Measurements from ENCODE around the gene ART1.
"Not testable (repeated sequence)": the region's sequence is repeated elsewhere in the genome, so short reads cannot be mapped to it uniquely, and the experiment has no call there.

Gene ART1

DNA sequence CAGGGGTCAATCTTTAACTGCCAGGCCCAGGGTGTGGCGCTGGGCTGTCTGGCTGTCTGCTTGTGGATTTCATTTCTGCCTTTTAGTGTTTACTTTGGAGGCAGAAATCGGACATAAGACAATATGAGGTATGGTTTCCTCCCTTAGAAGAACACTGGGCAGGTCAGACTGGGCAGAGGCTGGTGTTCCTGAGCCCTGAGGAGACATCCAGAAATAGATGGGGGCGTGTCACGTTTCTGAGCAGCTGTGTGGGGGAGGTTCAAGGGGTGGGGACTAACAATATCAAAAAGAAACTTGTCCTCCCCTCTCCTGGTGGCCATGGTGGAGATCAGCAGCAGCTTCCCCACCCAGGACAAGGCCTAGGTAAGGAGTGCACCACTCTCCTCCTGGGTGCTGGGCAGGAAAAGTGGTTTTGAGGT lies at the start of gene ART1:
Gene ART1 (plus strand): TSS at position 312 of the 419 bp plus-strand sequence. CDS start 14,086 bp downstream, outside the sequence.
- peak; percentile 1 for DNase-seq (ENCODE audit: low spot score)

GRCh38 chr11:3597743-3598142 lies 47.2 kb upstream of the ART1 start:
- not testable (repeated sequence) for DNase-seq (ENCODE audit: low spot score)

- DNase-seq (ENCODE audit: low spot score): not testable (repeated sequence)
These were observed 44.7 kb upstream of the ART1 start for GRCh38 chr11:3600201-3600600.

- DNase-seq (ENCODE audit: low spot score): no peak
These were observed 40.8 kb upstream of the ART1 start for GRCh38 chr11:3604167-3604566.

DNA sequence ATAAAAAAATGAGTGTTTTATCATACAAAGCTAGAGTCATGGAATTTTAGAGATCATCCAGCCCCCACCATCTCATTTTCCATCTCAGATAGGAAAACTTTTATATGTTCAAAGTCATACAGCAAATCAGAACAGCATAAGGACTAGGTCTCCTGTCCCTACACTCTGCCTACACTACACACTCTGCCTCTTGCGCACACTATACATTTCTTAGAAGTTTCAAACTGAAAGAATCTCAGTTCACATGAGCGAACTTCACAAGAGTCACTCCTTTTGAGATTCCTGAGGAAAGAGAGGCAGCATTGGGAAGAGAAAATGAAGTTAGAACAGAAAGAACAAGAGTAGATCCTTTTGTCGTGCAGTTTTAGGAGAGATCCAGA lies 39.7 kb upstream of the ART1 start:
- DNase-seq (ENCODE audit: low spot score): no peak

DNA sequence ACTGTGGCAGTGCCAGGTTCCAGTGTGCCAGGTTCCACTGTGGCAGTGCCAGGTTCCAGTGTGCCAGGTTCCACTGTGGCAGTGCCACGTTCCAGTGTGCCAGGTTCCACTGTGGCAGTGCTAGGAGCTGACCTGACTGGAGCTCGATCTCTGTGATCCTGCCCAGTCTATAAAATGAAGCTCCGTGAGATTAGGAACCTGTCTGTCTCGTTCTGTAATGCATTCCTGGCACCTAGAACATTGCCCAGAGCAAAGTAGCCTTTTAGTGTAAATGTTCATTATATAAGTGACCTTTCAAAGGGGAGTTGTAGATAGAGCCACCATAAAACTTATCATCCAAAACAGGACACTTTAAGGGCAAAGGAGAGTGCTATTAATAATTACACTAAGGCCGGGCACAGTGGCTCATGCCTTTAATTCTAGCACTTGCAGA lies 39.1 kb upstream of the ART1 start:
- no peak for DNase-seq (ENCODE audit: low spot score)

GRCh38 chr11:3609416-3610265 lies 35.3 kb upstream of the ART1 start:
- peak; percentile 47 for DNase-seq (ENCODE audit: low spot score)

- no peak for DNase-seq (ENCODE audit: low spot score)
These were observed 34.1 kb upstream of the ART1 start for GRCh38 chr11:3610846-3611245.

GRCh38 chr11:3611976-3612678 lies 32.8 kb upstream of the ART1 start:
- DNase-seq (ENCODE audit: low spot score): no peak

DNA sequence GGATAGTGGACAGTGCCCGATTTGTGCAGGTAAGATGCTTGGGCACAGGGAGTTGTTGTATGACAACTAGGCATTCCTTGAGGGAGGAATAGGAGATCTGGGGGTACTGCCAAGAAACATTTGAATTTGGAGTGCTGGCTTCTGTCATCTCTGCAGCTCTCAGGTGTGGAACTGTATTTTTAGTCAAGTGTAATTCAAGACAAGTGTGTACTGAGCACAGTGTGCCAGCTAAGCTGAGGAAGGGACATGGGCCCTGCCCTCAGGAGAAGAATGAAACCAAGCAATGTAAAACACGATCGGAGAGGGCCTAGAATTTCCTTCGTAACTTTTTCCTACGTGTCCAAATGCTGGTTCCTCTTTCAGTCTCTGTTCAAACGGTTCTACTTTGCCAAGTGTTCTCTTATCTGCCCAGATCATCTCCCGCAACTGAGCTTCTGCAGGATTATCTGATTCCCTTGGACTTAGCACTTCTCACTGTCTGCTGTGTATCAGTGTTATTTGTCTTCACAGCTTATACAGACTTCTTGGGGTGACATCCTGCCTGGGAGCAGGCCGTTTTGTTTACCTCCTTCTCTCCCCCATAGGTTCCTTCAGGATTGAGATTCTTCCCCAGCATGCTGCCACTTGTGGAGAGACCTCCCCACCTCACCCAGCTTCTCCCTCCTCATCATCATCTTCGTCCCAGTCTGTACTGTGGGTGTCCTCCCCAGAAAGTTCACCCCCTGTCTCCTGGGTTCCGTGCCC lies 30.8 kb upstream of the ART1 start:
- no peak for DNase-seq (ENCODE audit: low spot score)

DNA sequence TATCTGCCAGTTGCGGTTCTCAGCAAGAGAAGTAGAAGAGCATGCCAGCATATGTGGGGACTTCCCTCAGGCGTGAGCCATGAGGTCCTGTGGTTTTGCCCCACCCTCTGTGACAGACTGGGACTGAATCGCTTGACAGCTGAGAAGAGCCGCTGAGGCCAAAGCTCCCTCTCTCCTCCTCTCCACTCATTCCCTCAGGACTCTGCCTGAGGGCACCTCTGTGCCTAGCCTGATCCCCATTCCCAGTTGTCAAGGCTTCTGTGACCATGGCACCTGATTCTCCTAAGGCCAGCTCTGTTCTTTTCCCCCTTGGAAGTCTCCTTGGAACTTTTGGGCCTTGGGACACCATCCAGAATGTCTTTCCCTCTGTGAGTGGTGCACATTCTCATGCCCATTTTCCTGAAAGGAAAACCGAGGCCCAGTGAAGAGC lies 30.2 kb upstream of the ART1 start:
- no peak for DNase-seq (ENCODE audit: low spot score)

GRCh38 chr11:3615998-3616397 lies 28.9 kb upstream of the ART1 start:
- DNase-seq (ENCODE audit: low spot score): no peak

DNA sequence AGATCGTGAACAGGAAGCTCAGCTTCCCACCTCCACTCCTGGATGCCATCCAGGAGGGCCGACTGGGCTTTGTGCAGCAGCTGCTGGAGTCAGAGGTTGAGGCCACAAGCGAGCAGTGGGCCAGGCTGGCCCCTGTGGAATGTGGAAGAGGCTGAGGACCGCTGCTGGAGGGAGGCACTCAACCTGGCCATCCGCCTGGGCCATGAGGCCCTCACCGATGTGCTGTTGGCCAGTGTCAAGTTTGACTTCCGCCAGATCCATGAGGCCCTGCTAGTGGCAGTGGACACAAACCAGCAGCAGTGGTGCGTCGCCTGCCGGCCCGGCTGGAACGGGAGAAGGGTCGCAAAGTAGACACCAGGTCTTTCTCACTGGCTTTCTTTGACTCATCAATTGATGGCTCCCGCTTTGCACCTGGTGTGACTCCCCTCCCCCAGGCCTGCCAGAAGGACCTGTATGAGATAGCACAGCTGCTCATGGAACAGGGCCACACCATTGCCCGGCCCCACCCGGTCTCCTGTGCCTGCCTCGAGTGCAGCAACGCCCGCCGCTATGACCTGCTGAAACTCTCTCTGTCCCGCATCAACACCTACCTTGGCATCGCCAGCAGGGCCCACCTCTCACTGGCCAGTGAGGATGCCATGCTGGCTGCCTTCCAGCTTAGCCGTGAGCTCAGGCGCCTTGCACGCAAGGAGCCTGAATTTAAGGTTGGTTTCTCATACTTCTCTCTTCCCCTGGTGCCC lies 28.0 kb upstream of the ART1 start:
- DNase-seq (ENCODE audit: low spot score): no peak

DNA sequence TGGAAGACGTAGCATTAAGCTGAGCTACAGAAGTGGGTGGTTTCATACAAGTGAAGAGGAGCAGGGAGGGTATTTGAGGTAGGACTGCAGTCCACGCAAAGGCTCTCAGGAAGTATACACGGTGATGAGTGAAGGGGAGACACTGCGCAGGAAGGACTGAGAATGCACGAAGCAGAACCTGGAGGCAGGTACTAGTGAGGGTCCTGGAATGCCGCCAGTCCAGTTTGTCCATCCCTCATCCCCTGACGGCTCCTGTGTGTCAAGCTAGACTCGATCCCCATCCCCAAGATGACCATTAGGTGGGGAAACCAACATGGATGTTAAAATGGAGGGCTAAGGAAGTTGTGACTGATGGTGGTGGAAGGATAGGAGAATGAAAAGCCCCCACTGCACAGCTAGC lies 26.9 kb upstream of the ART1 start:
- DNase-seq (ENCODE audit: low spot score): no peak

DNA sequence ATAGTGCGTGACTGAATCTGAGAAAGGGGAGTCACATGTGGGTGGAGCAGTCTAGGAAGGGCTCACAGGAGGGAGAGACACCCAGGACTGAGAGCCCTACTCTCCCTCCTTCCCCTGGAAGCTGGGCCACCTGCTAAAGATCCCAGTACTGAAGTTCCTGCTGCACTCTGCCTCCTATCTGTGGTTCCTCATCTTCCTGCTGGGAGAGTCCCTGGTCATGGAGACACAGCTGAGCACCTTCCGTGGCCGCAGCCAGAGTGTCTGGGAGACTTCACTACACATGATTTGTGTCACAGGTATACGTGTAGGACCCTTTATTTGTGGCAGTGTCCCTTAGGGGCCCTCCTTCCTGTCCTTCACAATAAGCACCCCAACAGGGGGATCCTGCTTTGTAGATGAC lies 22.4 kb upstream of the ART1 start:
- no peak for DNase-seq (ENCODE audit: low spot score)

DNA sequence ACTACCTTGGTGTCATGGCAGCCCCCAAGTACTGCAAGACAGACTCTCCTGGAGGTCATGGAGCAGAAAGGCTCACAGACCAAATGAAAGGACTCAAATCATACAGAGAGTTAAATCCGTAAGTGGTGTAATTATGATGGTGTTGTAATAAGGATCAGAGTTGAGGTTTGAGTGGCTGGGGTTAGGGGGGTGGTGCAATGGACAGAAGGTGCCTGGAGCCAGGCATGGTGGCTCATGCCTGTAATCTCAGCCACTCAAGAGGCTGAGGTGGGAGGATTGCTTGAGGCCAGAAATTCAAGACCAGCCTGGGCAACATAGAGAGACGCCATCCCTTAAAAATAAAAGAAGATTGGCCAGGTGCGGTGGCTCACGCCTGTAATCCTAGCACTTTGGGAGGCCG lies 21.8 kb upstream of the ART1 start:
- no peak for DNase-seq (ENCODE audit: low spot score)

DNA sequence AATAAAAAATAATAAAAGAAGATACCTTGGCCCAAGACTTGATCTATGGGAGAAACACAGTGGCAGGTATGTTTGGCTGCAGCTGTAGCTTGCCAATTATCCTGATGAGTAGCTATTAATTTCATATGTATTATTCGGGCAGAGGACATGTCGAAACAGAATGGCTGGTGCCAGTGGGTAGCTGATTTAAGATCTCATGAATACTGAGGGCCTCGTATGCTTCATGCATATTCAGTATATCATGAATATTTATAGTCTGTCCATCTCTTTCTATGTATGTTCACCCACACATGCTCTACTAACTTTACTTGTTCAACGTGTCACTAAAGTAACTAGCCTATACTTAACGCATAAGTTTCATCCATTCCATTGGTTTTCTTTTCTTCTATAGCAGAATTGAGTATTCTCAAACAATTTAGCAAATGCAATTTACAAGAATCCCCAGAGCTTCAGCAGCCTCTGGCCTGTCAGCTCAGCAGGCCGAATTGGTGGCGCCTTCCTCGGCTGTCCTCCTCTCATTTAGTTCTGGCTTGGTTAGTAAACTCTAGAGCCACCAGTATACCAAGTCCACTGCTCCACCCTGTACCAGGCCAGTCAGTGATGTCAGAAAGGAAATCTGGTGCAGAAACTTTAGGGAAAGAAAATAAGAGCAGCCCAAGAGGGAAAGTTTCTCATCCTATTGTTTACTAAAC lies 21.0 kb upstream of the ART1 start:
- no peak for DNase-seq (ENCODE audit: low spot score)

DNA sequence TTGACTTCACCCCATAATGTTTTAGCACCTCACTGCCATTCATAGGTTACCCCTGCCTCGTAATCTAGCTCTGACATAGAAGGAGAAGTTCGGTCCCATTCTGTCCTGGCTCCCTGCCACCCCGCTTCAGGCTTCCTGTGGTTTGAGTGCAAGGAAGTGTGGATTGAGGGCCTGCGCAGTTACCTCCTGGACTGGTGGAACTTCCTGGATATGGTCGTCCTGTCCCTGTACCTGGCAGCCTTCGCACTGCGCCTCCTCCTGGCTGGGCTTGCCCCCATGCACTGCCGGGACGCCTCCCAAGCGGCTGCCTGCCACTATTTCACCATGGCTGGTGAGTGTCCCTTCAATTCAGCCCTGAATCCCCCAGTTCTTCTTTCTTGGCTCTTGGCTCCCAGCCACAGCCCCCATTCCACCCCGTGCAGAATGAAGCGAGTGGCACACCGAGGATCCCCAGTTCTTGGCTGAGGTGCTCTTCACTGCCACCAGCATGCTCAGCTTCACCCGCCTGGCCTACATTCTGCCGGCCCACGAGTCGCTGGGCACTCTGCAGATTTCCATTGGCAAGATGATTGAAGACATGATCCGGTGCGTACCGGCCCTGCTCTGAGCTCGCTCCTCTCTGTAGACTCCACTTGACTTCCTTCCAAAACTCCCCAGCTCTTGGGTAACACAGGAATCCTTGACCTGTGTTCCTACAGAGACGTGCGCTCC lies 18.5 kb upstream of the ART1 start:
- no peak for DNase-seq (ENCODE audit: low spot score)

DNA sequence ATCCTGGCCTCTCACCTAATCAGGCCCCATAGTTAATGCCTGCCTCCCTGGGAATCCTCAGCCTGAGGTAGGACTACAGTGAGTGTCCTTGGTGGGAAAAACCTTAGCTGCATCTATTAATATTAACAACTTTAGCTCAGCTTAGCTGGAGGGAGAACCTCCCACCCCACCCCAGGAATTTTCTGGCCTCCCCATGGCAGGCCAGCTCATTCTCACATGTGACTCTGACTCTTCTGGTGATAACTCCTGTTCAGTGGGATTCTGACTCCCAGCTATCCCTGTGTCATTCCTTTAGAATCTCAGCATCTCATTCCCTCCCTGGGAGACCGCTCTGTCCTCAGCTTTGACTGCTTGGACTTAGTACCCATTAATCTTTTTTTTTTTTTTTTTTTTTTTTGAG lies 17.6 kb upstream of the ART1 start:
- DNase-seq (ENCODE audit: low spot score): no peak

DNA sequence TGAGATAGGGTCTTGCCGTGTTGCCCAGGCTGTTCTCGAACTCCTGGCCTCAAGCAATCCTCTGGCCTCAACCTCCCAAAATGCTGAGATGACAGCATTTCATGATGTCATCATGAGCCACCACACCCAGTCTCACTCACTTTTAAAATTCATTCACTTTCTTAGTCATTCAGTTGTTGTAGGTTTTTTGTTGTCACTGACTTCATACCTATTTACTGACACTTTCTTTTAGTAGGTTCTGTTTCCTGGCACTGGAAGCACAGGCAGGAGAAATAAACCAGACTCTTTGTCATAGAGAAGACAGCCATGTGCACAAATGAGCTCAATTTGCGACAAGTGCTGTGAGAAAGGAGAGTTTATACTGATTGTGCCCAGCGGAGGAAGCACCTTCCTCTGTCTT lies 13.6 kb upstream of the ART1 start:
- no peak for DNase-seq (ENCODE audit: low spot score)

Data from LoVo (cell line).